HepG2 (cell line): Measurements from ENCODE around the gene VMA21. TPM values are rescaled to one million over a fixed set of nuclear protein-coding genes. Genes with fewer than 3 reads are reported as not detected.

Experiments
- ATAC-seq: fragments of 200-7000 bp; cut with Tn5 transposase; 3 replicates; pipeline ENCODE4 v1.9.1; 2020; ENCODE audit warnings: mild to moderate bottlenecking, moderate library complexity
- BruUV-seq: library from RNA; stranded (reverse); fragments of 400-500 nt; replicated peaks from 2 replicates; lab custom pipeline; 2021; lab: Mats Ljungman, UMichigan
- CTCF ChIA-PET: fragments of 300-600 bp; formaldehyde crosslinking; extraction: SDS; loops from one replicate; lab custom pipeline; 2021; ENCODE audit warnings: low total read pairs, inconsistent platforms, low intra/inter-chr PET ratio; lab: Yijun Ruan, JAX
- POLR2A ChIA-PET: fragments of 350-600 bp; sonication (Branson Sonifier 250); formaldehyde crosslinking; loops from one replicate; lab custom pipeline; 2020; ENCODE audit warnings: antibody characterized with exemption, inconsistent platforms; lab: Yijun Ruan, JAX
- DNase-seq: peaks from one replicate; pipeline ENCODE4 v3.0.0-alpha.2; 2015; ENCODE audit warnings: low spot score
- FAIRE-seq: peaks from 3 replicates; lab custom pipeline; 2011; peaks lifted over from hg19 to GRCh38; lab: Jason Lieb, UNC
- H2AFZ ChIP-seq: one replicate; pipeline ENCODE4 v1.6.1; 2011; ENCODE audit warnings: low read length, inconsistent platforms
- H3K27ac ChIP-seq: fragments of 300-600 bp; 3 replicates; pipeline ENCODE4 v1.8.0; 2011; ENCODE audit warnings: mixed run types, mild to moderate bottlenecking, mixed read lengths, low read length, inconsistent platforms; ENCODE audit not compliant: insufficient read depth; ENCODE audit errors: extremely low read length
- H3K27me3 ChIP-seq, 2 experiments: fragments of 200-600 bp in 1 of 2; 2 replicates in 1 of 2; 3 replicates in 1 of 2; pipeline versions ENCODE4 v1.6.0 to v1.8.0; 2011; ENCODE audit warnings: low read length in 2 of 2, mild to moderate bottlenecking in 2 of 2, moderate library complexity in 2 of 2, inconsistent platforms in 1 of 2; ENCODE audit not compliant: insufficient read depth in 2 of 2, control insufficient read depth in 1 of 2
- H3K36me3 ChIP-seq, 2 experiments: fragments of 200-600 bp in 1 of 2; replicated peaks in 1 of 2; 2 replicates in 1 of 2; 3 replicates in 1 of 2; pipeline versions ENCODE4 v1.5.1 to v1.8.0; 2011; ENCODE audit warnings: low read length in 2 of 2, inconsistent platforms in 1 of 2; ENCODE audit not compliant: insufficient read depth in 2 of 2, control insufficient read depth in 1 of 2
- H3K4me1 ChIP-seq: 2 replicates; pipeline ENCODE4 v1.5.1; 2012; ENCODE audit warnings: low read length, inconsistent platforms; ENCODE audit not compliant: insufficient read depth
- H3K4me2 ChIP-seq: 2 replicates; pipeline ENCODE4 v1.6.0; 2011; ENCODE audit warnings: low read depth, low read length, inconsistent platforms
- H3K4me3 ChIP-seq, 3 experiments: fragments of 200-600 bp in 1 of 3; sonication (generic), shearing (Covaris generic) in 1 of 3; replicated peaks in 1 of 3; 2 replicates each; pipeline ENCODE4 v1.5.1; 2011 to 2016; ENCODE audit warnings: low read length in 3 of 3, inconsistent platforms in 2 of 3, low read depth in 2 of 3, mild to moderate bottlenecking in 2 of 3, control low read depth in 1 of 3, mixed read lengths in 1 of 3; ENCODE audit not compliant: insufficient read depth in 1 of 3
- H3K79me2 ChIP-seq: one replicate; pipeline ENCODE4 v1.6.1; 2011; ENCODE audit warnings: low read length, inconsistent platforms; ENCODE audit not compliant: insufficient read depth
- H3K9ac ChIP-seq: 2 replicates; pipeline ENCODE4 v1.6.0; 2011; ENCODE audit warnings: mild to moderate bottlenecking, low read depth, low read length, inconsistent platforms; ENCODE audit not compliant: insufficient read depth
- H3K9me3 ChIP-seq: 2 replicates; pipeline ENCODE4 v1.5.1; 2012; ENCODE audit warnings: mild to moderate bottlenecking, low read length
- H4K20me1 ChIP-seq: 2 replicates; pipeline ENCODE4 v1.6.0; 2011; ENCODE audit warnings: inconsistent platforms, mild to moderate bottlenecking, low read length, moderate library complexity; ENCODE audit not compliant: insufficient read depth
- ELF1 ChIP-seq: sonication (generic); formaldehyde crosslinking; IDR thresholded peaks from 2 replicates; pipeline ENCODE4 v1.4.0; 2020; ENCODE audit warnings: missing genetic modification reagents
- HMG20A ChIP-seq: IDR thresholded peaks from 2 replicates; pipeline ENCODE4 v1.6.1; 2016; ENCODE audit warnings: borderline replicate concordance
- IRF9 ChIP-seq: sonication (generic); formaldehyde crosslinking; IDR thresholded peaks from 2 replicates; pipeline ENCODE4 v1.8.0; 2022; ENCODE audit warnings: missing genetic modification reagents, mild to moderate bottlenecking, borderline replicate concordance
- KLF15 ChIP-seq: sonication (generic); formaldehyde crosslinking; IDR thresholded peaks from 2 replicates; pipeline ENCODE4 v1.8.1; 2023; ENCODE audit warnings: borderline replicate concordance, mild to moderate bottlenecking, inconsistent platforms, missing genetic modification reagents, mixed read lengths
- KLF16 ChIP-seq, 2 experiments: sonication (generic) in 1 of 2; formaldehyde crosslinking in 1 of 2; IDR thresholded peaks; 2 replicates each; pipeline versions ENCODE4 v1.6.1 to v1.8.0; 2016 to 2023; ENCODE audit warnings: missing genetic modification reagents in 2 of 2, missing compliant biosample characterization in 1 of 2
- MIER3 ChIP-seq: IDR thresholded peaks from 2 replicates; pipeline ENCODE4 v1.6.1; 2016; ENCODE audit warnings: missing compliant biosample characterization, borderline replicate concordance
- RERE ChIP-seq: IDR thresholded peaks from 2 replicates; pipeline ENCODE4 v1.6.1; 2016; ENCODE audit warnings: low read depth, missing genetic modification reagents, missing compliant biosample characterization
- ZNF7 ChIP-seq: IDR thresholded peaks from 2 replicates; pipeline ENCODE4 v1.6.1; 2016; ENCODE audit warnings: missing biosample characterization, missing genetic modification reagents
- WGBS: methylation state at CpG from one replicate; pipeline ENCODE4 v1.1.6; 2017; ENCODE audit warnings: low lambda C conversion rate; 5-methylcytosine and 5-hydroxymethylcytosine counted together
- in situ Hi-C: cut with HindIII; loops from 2 replicates; pipeline ENCODE4 v1.10.0; 2017; ENCODE audit warnings: low pct_unique_long_range_greater_than_20kb; ENCODE audit not compliant: extremely low pct_ligation_motif_present
- intact Hi-C: fragments of 100-400 bp; cut with micrococcal nuclease; formaldehyde crosslinking; loops from one replicate; pipeline ENCODE4 v1.10.0; 2022; ENCODE audit not compliant: unreplicated experiment
- polyA plus RNA-seq, 8 experiments: library from polyadenylated mRNA; depleted of rRNA in 3 of 8; stranded (reverse) in 7 of 8; unstranded in 1 of 8; fragments of >200 nt; fragmentation: Illumina TruSeq in 4 of 8; extraction: Trizol in 4 of 8; gene quantifications; 2 replicates each; pipeline versions ENCODE4 v1.2.1 to v1.2.3, GENCODE V29; 2011 to 2016; ENCODE audit warnings: low read depth in 4 of 8, missing spikeins in 1 of 8, mixed read lengths in 1 of 8; ENCODE audit not compliant: insufficient read depth in 1 of 8
- total RNA-seq, 5 experiments: library from RNA; depleted of rRNA; stranded (reverse); fragments of >200 nt; fragmentation: Illumina TruSeq; extraction: Trizol; gene quantifications; 2 replicates each; pipeline ENCODE4 v1.2.3, GENCODE V29; 2016; ENCODE audit warnings: low read depth in 1 of 5
- TF ChIP-seq, protein P1 (sequence below), 2 experiments: fragments of 450-650 bp in 1 of 2; sonication (generic) in 1 of 2; formaldehyde crosslinking in 1 of 2; IDR thresholded peaks; 2 replicates each; pipeline versions ENCODE4 v1.6.1 to v1.8.0; 2016 to 2022; ENCODE audit warnings: antibody characterized with exemption in 1 of 2, mild to moderate bottlenecking in 1 of 2, missing genetic modification reagents in 1 of 2

VMA21 gene
- total and polyA plus RNA-seq, 2 of the 13 experiments (the other 11 are each of a cell fraction or from before 2014, with no cell fraction given) = 20.9 to 42.4 TPM

DNA sequence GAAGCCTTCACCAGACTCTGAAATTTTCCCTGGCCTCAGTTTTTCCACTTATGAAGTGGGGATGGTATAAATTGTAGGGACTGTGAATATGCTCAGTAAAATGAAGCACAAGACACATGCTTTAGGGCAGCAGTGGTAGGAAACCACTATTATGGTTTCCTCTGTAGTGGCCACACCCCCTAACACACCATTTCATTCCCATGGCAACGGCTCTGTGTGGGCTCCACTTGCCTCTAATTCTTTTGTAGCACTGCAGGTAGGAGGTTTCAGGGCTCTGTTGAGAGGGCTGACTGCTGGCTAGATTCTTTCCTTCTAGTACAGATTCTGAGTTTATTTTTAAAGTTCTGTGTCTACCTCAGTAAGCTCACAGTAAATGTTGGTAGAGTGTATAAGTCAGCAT, 3.5 kb upstream of the VMA21 start:
- Histone ChIP-seq H3K4me1 (peaks cover 1% of the 10 kb centered on the region), H3K9me3 (no peaks in the 10 kb centered on the region), H3K36me3 (no peaks in the 10 kb centered on the region), H3K79me2 (peaks cover 13% of the 10 kb centered on the region), H3K4me2 (no peak overlapping the region), H4K20me1 (no peaks in the 10 kb centered on the region), H3K27ac (no peak overlapping the region), H3K27me3 (no peaks in the 10 kb centered on the region; a peak in 1 of 5 replicates), H3K4me3 (no peak overlapping the region), H2AFZ (no peak overlapping the region), H3K9ac (no peak overlapping the region)
- no peak for FAIRE-seq
- DNase-seq = no peak
- POLR2A ChIA-PET = no interaction called here
- no peak for ATAC-seq
- BruUV-seq = no TSS peak
- CTCF ChIA-PET = no interaction called here
- in situ Hi-C loops = no loop called here
- intact Hi-C loops = no loop called here
- WGBS = no CpG with 5 or more reads among the region's 1 CpG
- no peak for TF ChIP-seq RERE (CRISPR knock-in tag)
- TF ChIP-seq KLF15 (CRISPR knock-in tag) = no peak
- TF ChIP-seq ELF1 (CRISPR knock-in tag) = no peak
- TF ChIP-seq ZNF7 (CRISPR knock-in tag) = no peak
- TF ChIP-seq, protein P1, sequence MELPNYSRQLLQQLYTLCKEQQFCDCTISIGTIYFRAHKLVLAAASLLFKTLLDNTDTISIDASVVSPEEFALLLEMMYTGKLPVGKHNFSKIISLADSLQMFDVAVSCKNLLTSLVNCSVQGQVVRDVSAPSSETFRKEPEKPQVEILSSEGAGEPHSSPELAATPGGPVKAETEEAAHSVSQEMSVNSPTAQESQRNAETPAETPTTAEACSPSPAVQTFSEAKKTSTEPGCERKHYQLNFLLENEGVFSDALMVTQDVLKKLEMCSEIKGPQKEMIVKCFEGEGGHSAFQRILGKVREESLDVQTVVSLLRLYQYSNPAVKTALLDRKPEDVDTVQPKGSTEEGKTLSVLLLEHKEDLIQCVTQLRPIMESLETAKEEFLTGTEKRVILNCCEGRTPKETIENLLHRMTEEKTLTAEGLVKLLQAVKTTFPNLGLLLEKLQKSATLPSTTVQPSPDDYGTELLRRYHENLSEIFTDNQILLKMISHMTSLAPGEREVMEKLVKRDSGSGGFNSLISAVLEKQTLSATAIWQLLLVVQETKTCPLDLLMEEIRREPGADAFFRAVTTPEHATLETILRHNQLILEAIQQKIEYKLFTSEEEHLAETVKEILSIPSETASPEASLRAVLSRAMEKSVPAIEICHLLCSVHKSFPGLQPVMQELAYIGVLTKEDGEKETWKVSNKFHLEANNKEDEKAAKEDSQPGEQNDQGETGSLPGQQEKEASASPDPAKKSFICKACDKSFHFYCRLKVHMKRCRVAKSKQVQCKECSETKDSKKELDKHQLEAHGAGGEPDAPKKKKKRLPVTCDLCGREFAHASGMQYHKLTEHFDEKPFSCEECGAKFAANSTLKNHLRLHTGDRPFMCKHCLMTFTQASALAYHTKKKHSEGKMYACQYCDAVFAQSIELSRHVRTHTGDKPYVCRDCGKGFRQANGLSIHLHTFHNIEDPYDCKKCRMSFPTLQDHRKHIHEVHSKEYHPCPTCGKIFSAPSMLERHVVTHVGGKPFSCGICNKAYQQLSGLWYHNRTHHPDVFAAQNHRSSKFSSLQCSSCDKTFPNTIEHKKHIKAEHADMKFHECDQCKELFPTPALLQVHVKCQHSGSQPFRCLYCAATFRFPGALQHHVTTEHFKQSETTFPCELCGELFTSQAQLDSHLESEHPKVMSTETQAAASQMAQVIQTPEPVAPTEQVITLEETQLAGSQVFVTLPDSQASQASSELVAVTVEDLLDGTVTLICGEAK (IDR thresholded peaks at IDR 0.05) = no peak
- TF ChIP-seq, protein P1 (CRISPR knock-in tag; IDR thresholded peaks at IDR 0.05) = no peak
- no peak for TF ChIP-seq MIER3 (CRISPR knock-in tag)
- no peak for TF ChIP-seq KLF16 (CRISPR knock-in tag; IDR thresholded peaks at IDR 0.05)
- no peak for TF ChIP-seq IRF9
- TF ChIP-seq HMG20A (CRISPR knock-in tag) = no peak
